Endodermal cell (in vitro differentiated cells): ENCODE data around the gene YWHAG. TPM values are rescaled to one million over a fixed set of nuclear protein-coding genes. Genes with fewer than 3 reads are reported as not detected.

Experiments
- DNase-seq: peaks from one replicate; pipeline ENCODE4 v3.0.0-alpha.2; 2017
- H3K27ac ChIP-seq: 2 replicates; pipeline ENCODE4 v1.5.1; 2013; ENCODE audit warnings: mild to moderate bottlenecking, low read depth, low read length, moderate library complexity
- H3K27me3 ChIP-seq: 2 replicates; pipeline ENCODE4 v1.6.1; 2013; ENCODE audit warnings: mild to moderate bottlenecking, low read length, moderate library complexity; ENCODE audit not compliant: insufficient read depth, control insufficient read depth, poor library complexity, severe bottlenecking
- H3K36me3 ChIP-seq: 2 replicates; pipeline ENCODE4 v1.7.0; 2013; ENCODE audit warnings: mild to moderate bottlenecking, low read length, moderate library complexity; ENCODE audit not compliant: control insufficient read depth, insufficient read depth
- H3K4me1 ChIP-seq: one replicate; pipeline ENCODE4 v1.7.0; 2013; ENCODE audit warnings: low read length; ENCODE audit not compliant: control insufficient read depth, insufficient read depth
- H3K4me3 ChIP-seq: 2 replicates; pipeline ENCODE4 v1.5.1; 2013; ENCODE audit warnings: mild to moderate bottlenecking, low read length, moderate library complexity
- H3K9ac ChIP-seq: 2 replicates; pipeline ENCODE4 v1.6.1; 2013; ENCODE audit warnings: mild to moderate bottlenecking, low read length, moderate library complexity; ENCODE audit not compliant: poor library complexity, severe bottlenecking; ENCODE audit errors: extremely low read depth
- H3K9me3 ChIP-seq: 2 replicates; pipeline ENCODE4 v1.6.1; 2013; ENCODE audit warnings: mild to moderate bottlenecking, low read length, moderate library complexity; ENCODE audit not compliant: control insufficient read depth
- H3K27ac Mint-ChIP-seq: 2 replicates; pipeline ENCODE4 v1.8.0; 2020; ENCODE audit warnings: mixed read lengths
- H3K27me3 Mint-ChIP-seq: 2 replicates; pipeline ENCODE4 v1.8.0; 2021; ENCODE audit warnings: mild to moderate bottlenecking, mixed read lengths; ENCODE audit not compliant: insufficient read depth
- H3K36me3 Mint-ChIP-seq: 2 replicates; pipeline ENCODE4 v1.8.0; 2020; ENCODE audit warnings: low read depth, mixed read lengths
- H3K4me1 Mint-ChIP-seq: 2 replicates; pipeline ENCODE4 v1.8.0; 2020; ENCODE audit warnings: mixed read lengths
- H3K4me3 Mint-ChIP-seq: 2 replicates; pipeline ENCODE4 v1.8.0; 2020; ENCODE audit warnings: mild to moderate bottlenecking, moderate library complexity, mixed read lengths
- H3K9me3 Mint-ChIP-seq: 2 replicates; pipeline ENCODE4 v1.8.0; 2020; ENCODE audit warnings: mild to moderate bottlenecking, mixed read lengths
- WGBS, 2 experiments: methylation state at CpG; one replicate each; pipeline versions ENCODE4 v1.1.5 to v1.1.7; 2013; ENCODE audit warnings: missing lambda C conversion rate in 2 of 2, mixed read lengths in 1 of 2; ENCODE audit not compliant: insufficient coverage in 1 of 2, insufficient read length in 1 of 2; 5-methylcytosine and 5-hydroxymethylcytosine counted together
- total RNA-seq, 2 donors: library from RNA; stranded (reverse); fragmentation: NEBNext Ultra II Directional in 1 of 2; extraction: Animal tissue kit (Norgen Biotek cat#: 25700) in 1 of 2; gene quantifications; 2 replicates in 1 of 2; 3 replicates in 1 of 2; pipeline ENCODE4 v1.2.1, GENCODE V29; 2021
- TF ChIP-seq, protein P1 (sequence below): fragments of 200-600 bp; sonication (generic); conservative IDR thresholded peaks from 2 replicates; pipeline ENCODE4 v1.5.0; 2021; ENCODE audit warnings: antibody characterized with exemption, mild to moderate bottlenecking

YWHAG gene
- total RNA-seq, 2 donors from 2014 or later, result 148 TPM

DNA sequence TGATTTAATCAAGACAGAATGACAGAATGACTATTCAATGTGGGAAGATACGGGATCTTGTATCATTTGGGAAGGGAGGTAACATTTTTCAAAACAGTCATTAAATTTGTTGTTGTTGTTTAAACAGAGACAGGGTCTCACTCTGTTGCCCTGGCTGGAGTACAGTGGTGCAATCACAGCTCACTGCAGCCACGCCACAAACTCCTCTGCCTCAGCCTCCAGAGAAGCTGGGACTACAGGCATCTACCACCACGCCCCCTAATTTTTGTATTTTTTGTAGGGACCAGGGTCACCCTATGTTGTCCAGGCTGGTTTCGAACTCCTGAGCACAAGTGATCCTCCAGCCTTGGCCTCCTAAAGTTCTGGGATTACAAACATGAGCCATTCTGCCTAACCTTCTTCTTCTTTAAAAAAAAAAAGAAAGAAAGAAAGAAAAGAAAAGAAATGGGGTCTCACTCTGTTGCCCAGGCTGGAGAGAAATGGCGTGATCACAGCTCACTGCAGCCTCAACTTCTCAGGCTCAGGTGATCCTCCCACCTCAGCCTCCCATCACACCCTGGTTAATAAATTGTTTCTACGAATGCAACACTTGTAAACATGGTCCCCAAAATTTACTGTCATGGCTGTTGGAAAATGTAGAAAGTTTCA, 24.3 kb downstream of the YWHAG start:
- H3K36me3 Mint-ChIP-seq, result peaks cover 56% of the 10 kb centered on the region
- no peak overlapping the region for H3K27ac Mint-ChIP-seq
- no peak for DNase-seq
- no peaks in the 10 kb centered on the region for H3K27me3 Mint-ChIP-seq
- Histone ChIP-seq H3K27me3 (no peaks in the 10 kb centered on the region), H3K9me3 (no peaks in the 10 kb centered on the region), H3K4me3 (no peak overlapping the region), H3K9ac (no peak overlapping the region), H3K36me3 (peaks cover 82% of the 10 kb centered on the region), H3K4me1 (peaks cover 3% of the 10 kb centered on the region), H3K27ac (no peak overlapping the region)
- H3K4me3 Mint-ChIP-seq, result no peak overlapping the region
- no peaks in the 10 kb centered on the region for H3K9me3 Mint-ChIP-seq
- WGBS, 2 experiments, result 95 to 100% methylated on average over 3 to 6 of the region's 6 CpGs
- peaks cover 15% of the 10 kb centered on the region for H3K4me1 Mint-ChIP-seq
- TF ChIP-seq, protein P1, sequence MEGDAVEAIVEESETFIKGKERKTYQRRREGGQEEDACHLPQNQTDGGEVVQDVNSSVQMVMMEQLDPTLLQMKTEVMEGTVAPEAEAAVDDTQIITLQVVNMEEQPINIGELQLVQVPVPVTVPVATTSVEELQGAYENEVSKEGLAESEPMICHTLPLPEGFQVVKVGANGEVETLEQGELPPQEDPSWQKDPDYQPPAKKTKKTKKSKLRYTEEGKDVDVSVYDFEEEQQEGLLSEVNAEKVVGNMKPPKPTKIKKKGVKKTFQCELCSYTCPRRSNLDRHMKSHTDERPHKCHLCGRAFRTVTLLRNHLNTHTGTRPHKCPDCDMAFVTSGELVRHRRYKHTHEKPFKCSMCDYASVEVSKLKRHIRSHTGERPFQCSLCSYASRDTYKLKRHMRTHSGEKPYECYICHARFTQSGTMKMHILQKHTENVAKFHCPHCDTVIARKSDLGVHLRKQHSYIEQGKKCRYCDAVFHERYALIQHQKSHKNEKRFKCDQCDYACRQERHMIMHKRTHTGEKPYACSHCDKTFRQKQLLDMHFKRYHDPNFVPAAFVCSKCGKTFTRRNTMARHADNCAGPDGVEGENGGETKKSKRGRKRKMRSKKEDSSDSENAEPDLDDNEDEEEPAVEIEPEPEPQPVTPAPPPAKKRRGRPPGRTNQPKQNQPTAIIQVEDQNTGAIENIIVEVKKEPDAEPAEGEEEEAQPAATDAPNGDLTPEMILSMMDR, result no peak

DNA sequence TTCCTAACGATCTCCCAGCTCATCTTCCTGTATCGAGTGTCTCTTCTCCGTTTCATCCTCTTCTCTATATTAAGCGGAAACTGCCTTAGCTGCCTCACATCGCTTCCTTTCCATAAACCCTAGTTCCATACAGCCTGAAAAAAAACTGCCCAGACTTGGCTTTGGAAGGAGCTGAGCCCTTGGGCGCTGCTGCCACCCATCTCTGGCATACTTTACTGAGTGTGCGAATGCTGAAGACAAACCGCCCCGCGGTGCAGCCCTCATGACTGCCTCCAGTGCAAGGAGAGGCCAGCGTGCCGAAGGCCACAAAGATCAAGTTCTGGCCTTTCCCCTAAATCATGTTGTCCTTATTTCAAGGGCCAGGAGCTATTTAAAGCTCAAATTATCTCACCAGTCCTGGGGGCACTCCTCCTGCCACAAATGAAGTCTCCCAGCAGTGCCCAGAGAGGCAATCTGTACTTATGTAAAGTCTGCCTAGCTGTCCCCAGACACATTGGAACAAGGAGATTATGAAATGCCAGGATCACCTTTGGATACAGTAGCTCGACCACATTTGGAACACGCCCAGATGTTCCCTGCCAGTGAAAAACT, 25.2 kb downstream of the YWHAG start:
- no peak overlapping the region for H3K4me3 Mint-ChIP-seq
- WGBS, 2 experiments, result 93 to 97% methylated on average over 12 to 14 of the region's 14 CpGs

DNA sequence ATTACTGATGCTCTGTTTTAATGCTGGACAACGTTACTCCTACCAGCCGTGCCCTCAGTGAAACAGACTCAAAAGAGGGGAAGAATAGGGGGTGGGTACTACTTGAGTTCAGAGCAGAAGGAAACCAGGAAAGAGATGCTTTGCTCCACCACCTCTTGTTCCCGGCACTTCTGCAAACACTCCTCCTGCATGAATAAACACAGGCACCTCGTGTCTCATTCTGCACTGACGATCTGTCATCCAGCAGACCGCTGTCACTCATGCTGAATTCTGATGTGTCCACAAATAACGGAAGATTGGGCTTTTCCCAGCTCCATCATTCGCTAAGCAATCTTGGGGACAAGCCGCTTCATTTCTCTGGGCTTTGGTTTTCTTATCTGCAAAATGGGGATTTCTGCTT, 26.7 kb downstream of the YWHAG start:
- Histone ChIP-seq H3K9ac (no peak overlapping the region), H3K27ac (no peak overlapping the region), H3K9me3 (no peaks in the 10 kb centered on the region), H3K36me3 (peaks cover 83% of the 10 kb centered on the region), H3K4me1 (no peaks in the 10 kb centered on the region), H3K27me3 (no peaks in the 10 kb centered on the region), H3K4me3 (no peak overlapping the region)
- Mint-ChIP-seq H3K27me3 (no peaks in the 10 kb centered on the region), H3K4me1 (peaks cover 10% of the 10 kb centered on the region), H3K9me3 (no peaks in the 10 kb centered on the region), H3K36me3 (peaks cover 62% of the 10 kb centered on the region), H3K4me3 (no peak overlapping the region), H3K27ac (peak overlapping the region; percentile 81)
- TF ChIP-seq, protein P1, result no peak
- no peak for DNase-seq
- WGBS, 2 experiments, result 92 to 96% methylated on average over 8 to 9 of the region's 9 CpGs

More for the DNA sequence above, 25.2 kb downstream of the YWHAG start:
- TF ChIP-seq, protein P1, result no peak
- H3K27ac Mint-ChIP-seq, result peak overlapping the region; percentile 18
- H3K36me3 Mint-ChIP-seq, result peaks cover 63% of the 10 kb centered on the region
- Histone ChIP-seq H3K9me3 (no peaks in the 10 kb centered on the region), H3K9ac (no peak overlapping the region), H3K27ac (no peak overlapping the region), H3K27me3 (no peaks in the 10 kb centered on the region), H3K36me3 (peaks cover 85% of the 10 kb centered on the region), H3K4me3 (no peak overlapping the region), H3K4me1 (peaks cover 3% of the 10 kb centered on the region)
- peaks cover 15% of the 10 kb centered on the region for H3K4me1 Mint-ChIP-seq
- DNase-seq, result no peak
- no peaks in the 10 kb centered on the region for H3K27me3 Mint-ChIP-seq
- no peaks in the 10 kb centered on the region for H3K9me3 Mint-ChIP-seq
